Mucosa of descending colon (tissue), 3 donors: Measurements from ENCODE around the gene BCORL1. TPM values are rescaled to one million over a fixed set of nuclear protein-coding genes. Genes with fewer than 3 reads are reported as not detected.

Experiments used
- ATAC-seq: fragments of 200-7000 bp; cut with Tn5 transposase; one replicate; pipeline ENCODE4 v1.9.1; 2020; ENCODE audit warnings: mild to moderate bottlenecking, moderate library complexity
- DNase-seq, 3 donors: peaks; one replicate each; pipeline ENCODE4 v3.0.0-alpha.2; 2020
- H3K36me3 ChIP-seq: fragments of 200-600 bp; one replicate; pipeline ENCODE4 v1.8.0; 2021; ENCODE audit warnings: low read depth, mild to moderate bottlenecking
- H3K4me1 ChIP-seq: fragments of 200-600 bp; one replicate; pipeline ENCODE4 v1.8.0; 2021; ENCODE audit warnings: low read depth, mild to moderate bottlenecking
- H3K4me3 ChIP-seq: fragments of 200-600 bp; one replicate; pipeline ENCODE4 v1.8.0; 2021; ENCODE audit warnings: mild to moderate bottlenecking
- H3K9me3 ChIP-seq: fragments of 200-600 bp; one replicate; pipeline ENCODE4 v1.8.0; 2021; ENCODE audit warnings: mild to moderate bottlenecking
- CTCF ChIP-seq: fragments of 200-600 bp; IDR thresholded peaks from one replicate; pipeline ENCODE4 v1.8.0; 2022; ENCODE audit warnings: antibody characterized with exemption, mild to moderate bottlenecking
- intact Hi-C, 2 donors: fragments of 100-400 bp; cut with DNase I in 1 of 2; cut with micrococcal nuclease in 1 of 2; formaldehyde crosslinking; loops; one replicate each; pipeline versions ENCODE4 v1.11.0 to v1.11.1; 2022; cut with DNase I, micrococcal nuclease
- total RNA-seq, 3 donors: library from RNA; stranded (reverse); fragmentation: NEBNext Ultra II Directional in 2 of 3; extraction: Animal tissue kit (Norgen Biotek cat#: 25700) in 2 of 3; gene quantifications; one replicate each; pipeline versions ENCODE4 v1.2.1 to v1.2.4, GENCODE V29; 2021 to 2023
- donor health status: DM: no; HTN: no; CAD: no; lungs with moderate emphysema.
- donor health status: DM: no; HTN: no; CAD: no.
- donor health status: DM: no; HTN: yes; CAD: no.

Gene BCORL1
- total RNA-seq, 3 donors from 2014 or later = 7.3 to 24.2 (median 10.0) TPM

DNA sequence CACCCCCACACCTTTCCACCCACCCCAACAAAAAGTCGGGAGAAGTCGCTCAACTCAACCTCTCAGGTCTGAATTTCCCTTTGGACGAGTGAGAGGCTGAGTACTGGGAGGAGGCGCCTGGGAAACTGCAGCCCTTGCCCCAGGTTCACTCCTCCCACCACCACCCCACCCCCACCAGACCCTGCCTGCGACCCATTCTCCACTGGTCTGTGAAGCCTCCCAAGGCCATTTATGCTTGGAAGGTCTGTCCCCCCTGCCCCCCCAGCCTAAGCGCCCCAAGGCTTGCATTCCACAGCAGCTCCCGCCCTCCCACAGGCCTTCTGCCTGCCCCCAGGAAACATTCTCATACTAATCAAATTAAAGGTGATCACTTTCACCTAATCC lies 100.7 kb downstream of the BCORL1 start:
- Histone ChIP-seq H3K9me3 (no peaks in the 10 kb centered on the region), H3K36me3 (no peaks in the 10 kb centered on the region), H3K4me1 (no peaks in the 10 kb centered on the region), H3K4me3 (no peak overlapping the region)
- no peak for DNase-seq
- no peak for ATAC-seq
- TF ChIP-seq CTCF = no peak
- intact Hi-C loops = no loop called here

DNA sequence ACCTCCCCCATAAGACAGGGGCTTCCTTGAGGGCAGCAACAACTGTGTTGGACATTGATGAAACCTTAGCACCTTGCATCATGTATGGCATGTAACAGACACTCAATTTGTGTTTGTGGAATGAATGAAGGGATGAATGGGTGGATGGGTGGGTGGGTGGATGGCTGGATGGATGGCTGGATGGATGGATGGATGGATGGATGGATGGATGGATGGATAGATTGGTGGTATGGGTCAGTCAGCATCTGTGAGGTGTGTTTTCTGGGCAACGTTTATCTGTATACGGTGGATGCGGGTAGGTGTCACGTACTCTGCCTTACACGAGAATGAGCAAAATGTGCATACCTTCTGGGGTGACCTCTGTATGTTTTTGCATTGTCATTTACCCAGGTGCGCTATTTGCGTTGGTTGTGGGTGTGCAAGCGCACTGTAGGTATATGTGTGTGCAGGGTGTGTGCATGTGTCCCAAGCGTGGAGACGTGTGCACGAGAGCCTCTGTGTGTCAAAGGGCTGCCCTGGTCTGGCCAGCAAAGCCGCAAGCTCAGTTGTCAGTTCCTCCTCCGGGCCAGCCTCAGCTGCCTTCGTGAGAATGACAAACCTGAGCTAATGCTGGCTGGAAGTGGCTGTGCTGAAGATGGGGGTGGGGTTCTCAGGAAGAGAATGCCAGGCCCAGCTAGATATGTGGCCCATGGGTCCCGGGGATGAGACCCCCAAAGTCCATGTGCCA lies 101.4 kb downstream of the BCORL1 start:
- H3K9me3 ChIP-seq = no peaks in the 10 kb centered on the region
- DNase-seq = peak in 2 of 3 donors; percentile 31 to 70
- intact Hi-C loops = no loop called here
- no peaks in the 10 kb centered on the region for H3K36me3 ChIP-seq
- no peak overlapping the region for H3K4me3 ChIP-seq
- no peaks in the 10 kb centered on the region for H3K4me1 ChIP-seq
- ATAC-seq = peak; percentile 5
- no peak for TF ChIP-seq CTCF

DNA sequence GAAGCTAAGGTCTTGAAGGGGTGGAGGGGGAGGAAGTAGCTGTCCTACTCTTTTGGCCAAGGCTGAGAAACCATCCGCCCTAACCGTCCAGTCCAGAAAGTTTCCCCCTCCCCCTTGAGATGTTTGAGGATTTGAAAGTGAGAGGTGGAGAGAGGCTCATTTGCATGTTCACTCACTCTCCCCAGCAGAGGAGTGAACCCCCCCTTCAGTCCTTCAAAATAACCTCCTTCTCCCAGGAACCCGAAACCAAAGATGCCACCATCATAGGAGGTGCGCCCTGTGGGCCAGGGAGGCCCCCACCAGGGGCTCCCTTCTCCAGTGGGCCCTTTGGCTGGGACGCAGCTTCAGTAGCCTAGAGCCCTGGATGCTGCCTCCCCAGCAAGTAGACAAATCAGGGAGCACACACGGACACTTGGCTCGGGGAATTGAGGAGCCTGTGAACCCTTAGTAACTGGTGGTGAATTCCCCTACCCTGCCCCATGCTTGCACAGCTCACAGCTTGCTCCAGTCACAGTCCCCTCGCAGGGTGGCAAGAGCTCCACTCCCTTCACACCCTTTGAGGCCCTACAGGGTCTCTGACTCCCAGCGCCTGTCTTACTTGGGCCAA lies 102.3 kb downstream of the BCORL1 start:
- Histone ChIP-seq H3K4me1 (no peaks in the 10 kb centered on the region), H3K9me3 (no peaks in the 10 kb centered on the region), H3K4me3 (no peak overlapping the region), H3K36me3 (no peaks in the 10 kb centered on the region)
- intact Hi-C loops = no loop called here
- ATAC-seq (no peak), DNase-seq (peak in 1 of 3 donors; percentile 19)
- TF ChIP-seq CTCF = no peak

GRCh38 chrX:130085551-130086446 lies 103.4 kb downstream of the BCORL1 start:
- peak in 1 of 3 donors; percentile 6 for DNase-seq
- H3K4me3 ChIP-seq = no peak overlapping the region

More at GRCh38 chrX:130085551-130086446, 103.4 kb downstream of the BCORL1 start:
- intact Hi-C loops = no loop called here
- TF ChIP-seq CTCF = no peak
- ATAC-seq = no peak
- H3K9me3 ChIP-seq = no peaks in the 10 kb centered on the region
- no peaks in the 10 kb centered on the region for H3K4me1 ChIP-seq
- no peaks in the 10 kb centered on the region for H3K36me3 ChIP-seq
